ENCODE measurements around the gene SOWAHA.
A peak's percentile ranks its signal among the peaks of the same experiment; 100 is the strongest.

The SOWAHA gene

GRCh38 chr5:132810605-132811004, 2.5 kb upstream of the SOWAHA start:
- DNase-seq: no peak

GRCh38 chr5:132812123-132812765, 858 bp upstream of the SOWAHA start:
- peak; percentile 94 for DNase-seq

DNA sequence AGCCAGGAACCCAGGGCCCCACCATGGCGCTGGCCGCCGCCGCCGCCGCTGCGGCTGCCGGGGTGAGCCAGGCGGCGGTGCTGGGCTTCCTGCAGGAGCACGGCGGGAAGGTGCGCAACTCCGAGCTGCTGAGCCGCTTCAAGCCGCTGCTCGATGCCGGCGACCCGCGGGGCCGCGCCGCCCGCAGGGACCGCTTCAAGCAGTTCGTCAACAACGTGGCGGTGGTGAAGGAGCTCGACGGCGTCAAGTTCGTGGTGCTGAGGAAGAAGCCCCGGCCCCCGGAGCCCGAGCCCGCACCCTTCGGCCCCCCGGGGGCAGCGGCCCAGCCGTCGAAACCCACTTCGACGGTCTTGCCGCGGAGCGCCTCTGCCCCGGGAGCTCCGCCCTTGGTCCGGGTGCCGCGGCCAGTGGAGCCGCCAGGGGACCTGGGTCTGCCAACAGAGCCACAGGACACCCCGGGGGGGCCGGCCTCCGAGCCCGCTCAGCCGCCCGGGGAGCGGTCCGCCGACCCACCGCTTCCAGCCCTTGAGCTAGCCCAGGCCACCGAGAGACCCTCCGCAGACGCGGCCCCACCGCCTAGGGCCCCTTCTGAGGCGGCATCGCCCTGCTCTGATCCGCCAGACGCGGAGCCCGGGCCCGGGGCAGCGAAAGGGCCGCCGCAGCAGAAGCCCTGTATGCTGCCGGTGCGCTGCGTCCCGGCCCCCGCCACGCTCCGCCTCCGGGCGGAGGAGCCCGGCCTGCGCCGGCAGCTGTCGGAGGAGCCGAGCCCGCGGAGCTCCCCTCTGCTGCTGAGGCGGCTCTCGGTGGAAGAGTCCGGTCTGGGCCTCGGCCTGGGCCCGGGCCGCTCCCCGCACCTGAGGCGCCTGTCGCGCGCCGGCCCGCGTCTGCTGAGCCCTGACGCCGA, 749 bp downstream of the SOWAHA start:
- DNase-seq: no peak

- DNase-seq: no peak
Measured at GRCh38 chr5:132814503-132815294, 1.6 kb downstream of the SOWAHA start.

- no peak for DNase-seq
Measured at GRCh38 chr5:132815454-132815853, 2.4 kb downstream of the SOWAHA start.

DNA sequence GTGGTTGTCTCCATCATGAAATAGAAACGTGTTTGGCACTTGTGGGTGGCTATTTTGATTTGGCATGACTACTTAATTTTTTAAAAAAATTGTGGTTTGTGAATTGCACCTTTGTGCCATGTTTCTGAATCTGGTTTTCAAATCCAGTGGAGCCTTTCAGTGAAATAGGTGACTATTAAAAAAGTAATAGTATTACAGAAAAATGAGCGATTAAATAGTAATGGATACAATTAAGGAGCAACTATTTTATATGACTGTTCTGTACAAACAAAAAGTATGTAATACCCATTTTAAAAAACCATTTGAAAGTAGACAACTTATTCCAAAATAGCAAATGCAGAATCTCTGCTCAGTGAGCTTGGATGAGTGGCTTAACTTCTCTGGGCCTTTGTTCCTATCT, 3.0 kb downstream of the SOWAHA start:
- DNase-seq: no peak

GRCh38 chr5:132816554-132816953, 3.5 kb downstream of the SOWAHA start:
- DNase-seq: no peak

GRCh38 chr5:132817011-132817410, 3.9 kb downstream of the SOWAHA start:
- no peak for DNase-seq

GRCh38 chr5:132819468-132819867, 6.4 kb downstream of the SOWAHA start:
- DNase-seq: no peak

GRCh38 chr5:132820162-132820754, 7.2 kb downstream of the SOWAHA start:
- no peak for DNase-seq

DNA sequence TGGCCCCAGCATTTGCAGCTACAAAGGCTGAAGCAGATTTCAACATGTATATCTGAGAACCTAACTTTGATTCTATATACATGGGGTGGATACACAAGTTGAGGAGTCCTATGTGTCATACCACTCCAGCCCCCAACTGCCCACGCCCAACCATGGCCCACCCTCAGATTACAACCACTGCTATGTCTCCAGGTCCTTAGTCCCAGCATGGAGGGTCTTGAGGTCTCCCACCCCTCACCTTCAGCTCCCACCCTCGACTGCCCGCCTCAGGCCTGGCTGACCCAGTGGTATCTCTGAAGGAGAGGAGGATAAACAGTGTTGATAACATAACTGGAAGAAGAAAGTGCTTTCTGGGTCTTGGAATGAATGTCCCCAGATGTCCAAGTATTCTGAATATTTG, 8.2 kb downstream of the SOWAHA start:
- no peak for DNase-seq

- DNase-seq: no peak
Measured at GRCh38 chr5:132821791-132822190, 8.7 kb downstream of the SOWAHA start.

DNA sequence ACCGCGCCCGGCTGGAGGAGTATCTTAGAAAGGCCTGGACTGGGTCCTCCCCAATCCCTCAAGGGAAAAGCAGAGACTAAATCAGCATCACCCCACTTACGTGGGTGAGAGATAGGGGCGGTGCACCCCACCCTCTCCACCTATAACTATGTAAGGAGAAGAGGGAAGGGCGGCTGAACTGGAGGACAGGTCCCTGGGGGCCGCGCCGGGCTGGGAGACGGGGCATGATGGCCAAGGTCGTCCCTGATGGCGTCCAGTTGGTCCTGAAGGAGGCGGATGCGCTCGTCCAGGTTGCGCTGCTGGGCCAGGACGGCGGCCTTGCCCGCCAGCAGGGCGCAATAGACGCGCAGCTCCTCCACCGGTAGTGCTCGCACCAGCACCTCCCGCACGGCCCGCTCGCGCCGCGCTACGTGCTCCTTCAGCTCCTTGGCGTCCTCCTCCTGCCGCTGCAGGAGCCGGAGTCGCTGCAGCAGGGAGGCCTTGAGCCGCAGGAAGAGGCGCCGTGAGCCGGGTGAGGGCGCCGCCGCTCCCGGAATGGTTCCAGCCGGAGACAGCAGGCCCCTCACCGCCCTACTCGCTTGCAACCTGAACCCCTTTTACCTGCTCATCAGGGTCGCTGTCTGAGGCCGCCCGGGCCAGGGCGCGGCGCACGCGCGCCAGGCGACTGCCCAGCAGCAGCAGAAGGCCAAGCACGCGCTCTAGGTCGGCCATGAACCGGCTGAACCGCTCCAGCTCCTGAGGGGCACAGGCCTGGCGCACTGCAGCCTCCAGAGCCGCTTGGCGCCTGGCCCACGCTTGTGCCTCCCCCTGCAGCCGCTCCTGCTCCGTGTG, 9.8 kb downstream of the SOWAHA start:
- no peak for DNase-seq

GRCh38 chr5:132823481-132824050, 10.5 kb downstream of the SOWAHA start:
- no peak for DNase-seq

- no peak for DNase-seq
Measured at GRCh38 chr5:132824426-132824825, 11.3 kb downstream of the SOWAHA start.

- DNase-seq: no peak
Measured at GRCh38 chr5:132825033-132825833, 12.1 kb downstream of the SOWAHA start.

- no peak for DNase-seq
Measured at GRCh38 chr5:132825834-132826391, 12.8 kb downstream of the SOWAHA start.

GRCh38 chr5:132826424-132827082, 13.5 kb downstream of the SOWAHA start:
- no peak for DNase-seq

GRCh38 chr5:132827943-132828673, 15.0 kb downstream of the SOWAHA start:
- DNase-seq: no peak
